Activated CD8-positive, alpha-beta memory T cell treated with anti-CD3 and anti-CD28 coated beads for 4 hours (primary cell): ENCODE data around the gene C4orf50.

Experiments used
- DNase-seq, 2 donors: peaks; one replicate each; pipeline ENCODE4 v3.0.0-alpha.2; 2020; ENCODE audit warnings: low read depth in 2 of 2

The C4orf50 gene

GRCh38 chr4:5943561-5943960, 74.7 kb downstream of the C4orf50 start:
- DNase-seq = no peak

- DNase-seq = no peak
Observed at GRCh38 chr4:5942947-5943346, 75.3 kb downstream of the C4orf50 start.

DNA sequence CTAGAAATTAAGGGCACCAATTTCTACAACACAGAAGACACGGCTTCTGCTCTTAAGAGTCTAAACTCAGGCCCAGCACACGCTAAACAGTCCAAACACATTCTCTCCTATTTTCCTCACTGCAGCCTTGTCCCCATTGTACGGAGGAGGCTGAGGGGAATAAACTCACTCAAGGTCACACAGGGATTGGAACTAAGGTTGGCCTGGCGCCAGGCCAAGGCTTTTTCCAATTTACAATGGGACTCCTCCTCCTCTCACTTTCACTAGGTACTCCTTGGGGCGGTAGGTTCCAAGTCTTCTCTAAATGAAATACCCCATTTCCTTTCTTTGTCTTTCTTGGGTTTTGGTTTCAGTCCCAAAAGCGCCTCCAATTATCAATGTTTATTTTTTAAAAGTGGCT, 76.6 kb downstream of the C4orf50 start:
- no peak for DNase-seq

GRCh38 chr4:5940470-5941203, 77.6 kb downstream of the C4orf50 start:
- DNase-seq = no peak

GRCh38 chr4:5933996-5934831, 84.0 kb downstream of the C4orf50 start:
- no peak for DNase-seq

DNA sequence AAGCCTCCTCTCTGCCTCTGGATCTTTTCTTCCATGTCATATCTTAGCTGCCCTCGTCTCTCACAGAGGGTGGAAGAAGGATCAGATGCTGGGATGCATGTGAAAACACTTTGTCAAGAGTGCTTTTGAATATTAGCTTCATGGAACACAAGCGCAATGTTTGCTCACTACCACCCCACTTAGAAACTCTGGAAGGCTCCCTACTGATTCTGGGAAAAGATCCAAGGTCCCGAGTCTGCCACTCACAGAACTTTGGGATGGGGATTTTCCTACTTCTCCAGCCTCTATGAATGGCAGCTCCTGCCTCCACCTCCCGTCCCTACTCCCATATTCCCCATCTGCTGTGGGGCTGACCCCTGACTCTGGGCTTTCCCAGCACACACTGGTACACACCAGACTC, 85.1 kb downstream of the C4orf50 start:
- DNase-seq = no peak

DNA sequence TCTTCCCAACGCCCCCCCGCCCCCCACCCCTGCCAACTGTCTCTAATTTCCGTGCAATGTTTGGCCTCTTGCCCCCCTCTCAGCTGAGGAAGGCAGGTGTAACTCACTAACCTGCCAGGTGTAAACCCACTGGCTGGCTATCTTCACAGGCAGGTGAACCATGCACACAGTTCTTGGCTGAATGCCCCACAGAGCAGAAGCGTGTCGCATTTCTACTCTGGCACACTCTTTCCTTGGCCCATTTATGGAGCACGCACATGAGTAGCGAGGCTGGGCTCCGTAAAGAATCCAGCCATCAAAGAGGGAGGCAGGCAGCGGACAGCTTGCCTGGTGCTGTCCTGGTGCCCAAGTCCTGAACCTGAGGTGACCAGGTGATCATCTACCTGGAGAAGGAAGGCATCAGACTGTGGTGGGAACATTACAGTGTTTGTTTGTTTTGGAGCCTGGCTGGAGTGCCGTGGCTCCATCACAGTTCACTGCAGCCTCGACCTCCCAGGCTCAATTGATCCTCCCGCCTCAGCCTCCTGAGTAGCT, 86.1 kb downstream of the C4orf50 start:
- no peak for DNase-seq

GRCh38 chr4:5931526-5931925, 86.7 kb downstream of the C4orf50 start:
- no peak for DNase-seq

DNA sequence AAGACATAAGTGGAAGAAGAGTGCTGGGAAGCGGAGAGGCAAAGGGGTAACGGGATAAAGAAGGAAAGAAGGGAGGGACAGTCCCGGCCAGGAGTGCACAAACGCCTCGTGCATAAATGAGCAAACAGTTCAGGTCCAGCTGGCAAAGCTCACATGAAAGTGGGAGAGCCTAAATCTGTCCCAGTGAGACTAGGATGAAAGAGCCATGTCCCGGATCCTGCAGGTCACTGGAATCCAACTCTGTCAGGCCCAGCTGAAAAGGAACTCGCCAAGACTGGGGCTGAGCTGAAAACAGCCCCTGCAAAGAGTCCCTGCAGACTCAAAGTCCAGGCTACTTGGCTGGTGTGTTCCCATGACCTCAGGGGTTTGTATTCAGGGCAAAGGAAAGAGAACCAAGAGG, 87.4 kb downstream of the C4orf50 start:
- no peak for DNase-seq

DNA sequence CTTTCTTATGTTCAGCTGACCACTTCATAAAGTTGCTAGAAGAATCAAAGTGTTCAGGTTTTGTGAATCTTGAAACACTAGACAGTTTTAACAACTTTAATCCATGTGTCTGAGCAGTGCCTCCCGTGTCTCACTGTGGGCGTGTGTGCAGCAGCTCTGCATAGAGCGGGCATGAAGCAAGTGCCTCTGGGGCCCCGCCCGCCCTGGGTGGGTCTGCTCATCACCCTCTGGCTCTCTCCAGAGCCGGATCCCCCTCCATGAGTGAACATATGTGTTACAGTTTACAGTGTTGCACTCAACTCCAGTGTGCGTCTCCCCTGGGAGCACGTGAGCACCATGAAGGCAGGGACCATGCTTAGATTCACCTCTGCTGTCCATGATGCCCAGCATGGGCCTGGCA, 87.8 kb downstream of the C4orf50 start:
- DNase-seq = no peak

GRCh38 chr4:5928844-5929420, 89.3 kb downstream of the C4orf50 start:
- DNase-seq = no peak

- no peak for DNase-seq
Observed at GRCh38 chr4:5928274-5928673, 90.0 kb downstream of the C4orf50 start.

DNA sequence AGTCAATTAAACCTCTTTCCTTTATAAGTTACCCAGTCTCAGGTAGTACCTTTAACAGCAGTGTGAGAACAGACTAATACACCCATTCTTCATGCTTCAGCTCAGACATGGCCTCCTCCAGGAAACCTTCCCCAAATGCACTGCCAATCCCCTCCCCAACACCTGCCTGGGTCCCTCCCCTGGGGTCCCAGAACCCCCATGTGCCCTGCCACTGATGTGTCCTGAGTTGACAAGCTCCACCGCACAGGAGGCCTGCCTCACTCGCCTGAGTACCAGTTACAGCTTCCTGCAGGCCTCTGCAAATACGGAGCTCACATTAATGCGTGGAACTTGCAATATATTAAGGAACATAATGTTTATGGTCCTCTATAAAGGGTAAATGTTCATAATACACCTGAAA, 90.5 kb downstream of the C4orf50 start:
- no peak for DNase-seq

GRCh38 chr4:5927116-5927515, 91.1 kb downstream of the C4orf50 start:
- DNase-seq = no peak

- DNase-seq = no peak
Observed at GRCh38 chr4:5926598-5926997, 91.6 kb downstream of the C4orf50 start.

GRCh38 chr4:5925419-5926200, 92.6 kb downstream of the C4orf50 start:
- DNase-seq = no peak

- DNase-seq = no peak
Observed at GRCh38 chr4:5924461-5925125, 93.6 kb downstream of the C4orf50 start.

DNA sequence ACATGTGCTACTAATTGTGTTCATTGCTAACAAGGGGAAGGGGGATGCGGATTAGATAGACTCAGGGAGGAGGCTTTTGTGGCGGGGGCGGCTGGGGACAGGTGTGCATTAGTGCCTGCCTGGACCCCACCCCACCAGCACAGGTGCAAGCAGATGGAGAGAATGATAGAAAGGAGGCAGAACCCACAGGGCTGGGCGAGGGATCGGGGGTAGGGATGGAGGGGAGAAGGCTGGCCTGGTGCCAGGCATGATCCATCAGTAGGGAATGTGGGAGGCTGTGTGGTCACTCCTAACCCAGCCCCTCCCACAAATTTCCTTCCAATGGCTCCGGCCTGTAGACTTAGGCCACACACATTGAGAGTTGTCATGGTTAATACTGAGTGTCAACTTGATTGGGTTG, 94.9 kb downstream of the C4orf50 start:
- no peak for DNase-seq

GRCh38 chr4:5922556-5922955, 95.7 kb downstream of the C4orf50 start:
- no peak for DNase-seq

DNA sequence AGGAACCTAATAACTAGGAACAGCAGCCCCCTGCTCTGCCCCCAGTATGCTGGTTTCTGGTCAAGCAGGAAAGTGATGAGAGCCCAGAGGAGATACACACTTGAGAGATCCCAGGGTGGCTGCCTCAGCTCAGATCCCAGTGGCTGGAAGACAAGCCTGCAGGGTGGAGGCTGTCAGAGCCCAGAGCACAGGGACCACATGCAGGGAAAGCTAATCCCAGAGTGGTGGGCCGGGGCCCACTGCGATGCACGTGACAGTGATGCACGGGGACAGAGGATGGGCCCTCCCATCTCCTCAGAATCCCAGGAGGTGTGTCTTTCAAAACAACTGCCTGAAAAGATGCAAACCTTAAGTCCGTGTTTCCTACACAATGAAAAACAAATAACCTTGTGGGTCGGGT, 96.2 kb downstream of the C4orf50 start:
- DNase-seq = no peak
